Measurements from ENCODE around the gene SORCS2. TPM values are rescaled to one million over a fixed set of nuclear protein-coding genes. Genes with fewer than 3 reads are reported as not detected.

The SORCS2 gene
- total and polyA plus RNA-seq, 2 donors (not counting 1 experiment from before 2014, with no cell fraction given) = not detected

DNA sequence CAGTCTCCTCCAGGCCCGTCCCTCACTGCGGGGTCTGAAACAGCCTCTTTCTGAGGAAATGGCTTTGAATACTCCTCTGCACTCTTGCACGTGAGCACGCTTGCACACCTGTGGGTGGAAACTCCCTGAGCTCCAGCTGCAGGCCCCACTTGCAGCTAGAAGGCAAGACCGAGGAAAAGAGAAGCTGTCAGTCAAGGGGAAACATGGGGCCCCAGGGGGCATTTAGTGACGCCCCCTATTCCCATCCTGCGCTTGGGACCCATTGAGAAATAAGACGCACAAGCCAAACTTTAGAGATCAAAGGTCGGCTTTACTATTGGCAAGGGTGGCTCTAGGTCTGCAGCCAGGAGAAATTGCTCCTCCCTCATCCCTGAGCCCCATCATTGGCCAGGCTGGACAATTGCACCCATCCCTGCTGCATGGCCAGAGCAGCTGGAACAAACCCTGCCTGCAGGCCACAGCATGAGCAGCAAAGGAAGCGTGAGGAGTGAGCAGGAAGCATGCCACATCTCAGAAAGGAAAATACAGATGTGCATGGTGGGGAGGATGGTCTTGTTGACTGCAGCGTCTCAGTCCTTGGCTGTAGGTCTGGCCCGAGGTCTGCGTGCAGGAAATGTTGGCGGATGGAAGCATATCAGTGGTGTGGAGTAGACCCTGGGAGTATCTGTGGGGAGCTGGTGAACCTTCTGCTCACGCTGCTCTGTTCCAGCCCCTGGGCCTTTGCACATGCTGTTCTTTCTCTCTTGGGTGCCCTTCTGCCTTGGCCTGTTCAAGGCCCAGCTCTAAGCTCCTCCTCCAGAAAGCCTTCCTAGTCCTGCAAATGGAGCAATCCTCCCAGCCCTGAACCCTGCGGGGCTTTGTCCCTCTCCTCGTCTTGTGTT is 148.5 kb downstream of the SORCS2 start:
- Mint-ChIP-seq H3K4me3 (no peak overlapping the region), H3K27me3 (no peaks in the 10 kb centered on the region), H3K4me1 (no peaks in the 10 kb centered on the region), H3K27ac (no peak overlapping the region), H3K9me3 (ENCODE audit: insufficient read depth) (peaks cover 10% of the 10 kb centered on the region)
- no peaks in the 10 kb centered on the region for H3K27me3 ChIP-seq (replicated peaks in 1 of 4; ENCODE audit: control extremely low read depth in 1 of 4, control insufficient read depth in 3 of 4, insufficient read depth in 4 of 4, low read length in 3 of 4)
- no peak overlapping the region for H3K9ac ChIP-seq (ENCODE audit: low read length)
- intact Hi-C loops (cut with micrococcal nuclease) = no loop called here
- ATAC-seq (ENCODE audit: low read depth) = no peak
- H4K20me1 ChIP-seq (ENCODE audit: control insufficient read depth, insufficient read depth, low read length, poor library complexity, severe bottlenecking) = no peaks in the 10 kb centered on the region
- no peak overlapping the region for H3K27ac ChIP-seq (ENCODE audit: low read length in 2 of 2)
- H3K4me3 ChIP-seq (ENCODE audit: control extremely low read depth in 1 of 5, extremely low read depth in 1 of 5, insufficient read depth in 1 of 5, low read depth in 2 of 5, low read length in 4 of 5) = no peak overlapping the region
- TF ChIP-seq EZH2 (IDR thresholded peaks at IDR 0.05; ENCODE audit: borderline replicate concordance, insufficient read depth, low read depth, low read length, poor library complexity, severe bottlenecking) = no peak
- no peak for TF ChIP-seq CTCF (IDR thresholded peaks at IDR 0.05)
- H3K79me2 ChIP-seq (ENCODE audit: control insufficient read depth, insufficient read depth, low read length) = no peaks in the 10 kb centered on the region
- no peaks in the 10 kb centered on the region for H3K4me1 ChIP-seq (ENCODE audit: control insufficient read depth in 2 of 2, insufficient read depth in 2 of 2, low read length in 2 of 2)
- H3K36me3 ChIP-seq (replicated peaks in 1 of 2; ENCODE audit: control extremely low read depth in 1 of 2, control insufficient read depth in 1 of 2, extremely low read depth in 1 of 2, insufficient read depth in 2 of 2, low read length in 1 of 2) = no peaks in the 10 kb centered on the region
- DNase-seq = no peak
- H2AFZ ChIP-seq (ENCODE audit: insufficient read depth, low read depth, low read length, poor library complexity, severe bottlenecking) = no peak overlapping the region
- POLR2A ChIA-PET = no interaction called here
- CTCF ChIA-PET = no interaction called here
- H3K4me2 ChIP-seq (replicated peaks; ENCODE audit: low read depth, low read length, poor library complexity, severe bottlenecking) = no peak overlapping the region
- peaks cover 0 to 60% (median 0%) of the 10 kb centered on the region in 3 donors for H3K9me3 ChIP-seq (ENCODE audit: control extremely low read depth in 1 of 3, control insufficient read depth in 2 of 3, insufficient read depth in 1 of 3, low read length in 2 of 3)
- 77% methylated on average over 17 of the region's 17 CpGs for WGBS (ENCODE audit: insufficient coverage)

DNA sequence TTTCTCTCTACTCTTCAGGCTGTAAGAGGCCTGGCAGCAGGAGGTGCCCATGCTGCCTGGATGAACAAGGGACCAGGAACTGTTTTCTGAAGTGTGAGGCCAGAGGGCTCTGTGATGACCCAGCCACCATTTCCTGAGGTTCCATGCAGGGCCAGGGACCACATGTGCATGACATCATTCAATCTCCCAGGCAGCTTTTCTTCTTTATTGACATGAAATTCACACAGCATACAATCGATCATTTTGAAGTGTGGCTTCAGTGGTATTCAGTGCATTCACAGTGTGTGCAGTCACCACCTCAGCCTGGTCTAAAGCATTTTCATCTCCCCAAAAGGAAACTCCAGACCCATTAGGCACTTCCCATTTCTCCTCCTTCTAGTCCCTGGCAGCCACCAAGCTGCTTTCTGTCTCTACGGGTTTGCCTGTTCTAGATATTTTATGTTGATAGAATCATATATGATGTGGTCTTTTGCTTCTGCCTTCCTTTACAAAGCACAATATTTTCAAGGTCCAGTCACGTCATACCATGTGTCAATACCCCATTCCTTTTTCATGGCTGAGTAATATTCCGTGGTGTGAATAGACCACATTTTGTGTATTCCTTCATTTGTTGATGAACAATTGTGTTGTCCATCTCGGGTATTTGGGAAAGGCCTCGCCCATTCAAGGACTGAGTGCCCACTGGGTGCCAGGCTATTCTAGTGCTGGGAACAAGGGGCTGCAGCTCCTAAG is 149.3 kb downstream of the SORCS2 start:
- TF ChIP-seq CTCF (IDR thresholded peaks at IDR 0.05) (no peak), EZH2 (IDR thresholded peaks at IDR 0.05; ENCODE audit: borderline replicate concordance, insufficient read depth, low read depth, low read length, poor library complexity, severe bottlenecking) (no peak)
- no peak overlapping the region for H3K4me3 ChIP-seq (ENCODE audit: control extremely low read depth in 1 of 5, extremely low read depth in 1 of 5, insufficient read depth in 1 of 5, low read depth in 2 of 5, low read length in 4 of 5)
- ATAC-seq (ENCODE audit: low read depth) (no peak), DNase-seq (no peak)
- H3K27ac ChIP-seq (ENCODE audit: low read length in 2 of 2) = no peak overlapping the region
- H2AFZ ChIP-seq (ENCODE audit: insufficient read depth, low read depth, low read length, poor library complexity, severe bottlenecking) = no peak overlapping the region
- intact Hi-C loops (cut with micrococcal nuclease) = no loop called here
- no peaks in the 10 kb centered on the region for H3K27me3 ChIP-seq (replicated peaks in 1 of 4; ENCODE audit: control extremely low read depth in 1 of 4, control insufficient read depth in 3 of 4, insufficient read depth in 4 of 4, low read length in 3 of 4)
- peaks cover 0 to 60% (median 0%) of the 10 kb centered on the region in 3 donors for H3K9me3 ChIP-seq (ENCODE audit: control extremely low read depth in 1 of 3, control insufficient read depth in 2 of 3, insufficient read depth in 1 of 3, low read length in 2 of 3)
- 96% methylated on average over 4 of the region's 6 CpGs for WGBS (ENCODE audit: insufficient coverage)
- POLR2A ChIA-PET = no interaction called here
- H3K4me2 ChIP-seq (replicated peaks; ENCODE audit: low read depth, low read length, poor library complexity, severe bottlenecking) = no peak overlapping the region
- Mint-ChIP-seq H3K4me3 (no peak overlapping the region), H3K4me1 (no peaks in the 10 kb centered on the region), H3K27me3 (no peaks in the 10 kb centered on the region), H3K9me3 (ENCODE audit: insufficient read depth) (peaks cover 13% of the 10 kb centered on the region), H3K27ac (no peak overlapping the region)
- no peaks in the 10 kb centered on the region for H4K20me1 ChIP-seq (ENCODE audit: control insufficient read depth, insufficient read depth, low read length, poor library complexity, severe bottlenecking)
- H3K4me1 ChIP-seq (ENCODE audit: control insufficient read depth in 2 of 2, insufficient read depth in 2 of 2, low read length in 2 of 2) = no peaks in the 10 kb centered on the region
- no peaks in the 10 kb centered on the region for H3K79me2 ChIP-seq (ENCODE audit: control insufficient read depth, insufficient read depth, low read length)
- no peak overlapping the region for H3K9ac ChIP-seq (ENCODE audit: low read length)
- H3K36me3 ChIP-seq (replicated peaks in 1 of 2; ENCODE audit: control extremely low read depth in 1 of 2, control insufficient read depth in 1 of 2, extremely low read depth in 1 of 2, insufficient read depth in 2 of 2, low read length in 1 of 2) = no peaks in the 10 kb centered on the region
- CTCF ChIA-PET = no interaction called here
